ENCODE measurements around the gene KIAA1614.
"Not testable (repeated sequence)": the region's sequence is repeated elsewhere in the genome, so short reads cannot be mapped to it uniquely, and the experiment has no call there.

KIAA1614 gene

DNA sequence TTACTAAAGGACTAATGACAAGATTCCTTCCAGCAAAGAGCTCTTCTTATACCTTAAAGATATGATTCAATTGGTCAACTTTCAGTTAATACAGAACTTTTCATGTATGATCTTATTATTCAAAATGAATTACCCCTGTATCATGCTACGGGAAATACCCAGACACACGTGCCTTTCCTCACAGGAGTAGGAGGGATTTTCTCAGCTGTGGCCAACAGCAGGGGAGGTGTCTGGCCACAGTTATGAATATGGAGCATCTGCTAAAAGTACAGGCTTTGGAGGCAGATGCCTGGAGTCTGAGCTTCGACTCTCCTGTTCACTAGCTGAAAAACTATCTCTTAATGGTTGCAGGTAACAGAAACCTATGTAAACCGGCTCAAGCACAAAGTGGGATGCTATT is 53.6 kb downstream of the KIAA1614 start:
- no peak for DNase-seq

DNA sequence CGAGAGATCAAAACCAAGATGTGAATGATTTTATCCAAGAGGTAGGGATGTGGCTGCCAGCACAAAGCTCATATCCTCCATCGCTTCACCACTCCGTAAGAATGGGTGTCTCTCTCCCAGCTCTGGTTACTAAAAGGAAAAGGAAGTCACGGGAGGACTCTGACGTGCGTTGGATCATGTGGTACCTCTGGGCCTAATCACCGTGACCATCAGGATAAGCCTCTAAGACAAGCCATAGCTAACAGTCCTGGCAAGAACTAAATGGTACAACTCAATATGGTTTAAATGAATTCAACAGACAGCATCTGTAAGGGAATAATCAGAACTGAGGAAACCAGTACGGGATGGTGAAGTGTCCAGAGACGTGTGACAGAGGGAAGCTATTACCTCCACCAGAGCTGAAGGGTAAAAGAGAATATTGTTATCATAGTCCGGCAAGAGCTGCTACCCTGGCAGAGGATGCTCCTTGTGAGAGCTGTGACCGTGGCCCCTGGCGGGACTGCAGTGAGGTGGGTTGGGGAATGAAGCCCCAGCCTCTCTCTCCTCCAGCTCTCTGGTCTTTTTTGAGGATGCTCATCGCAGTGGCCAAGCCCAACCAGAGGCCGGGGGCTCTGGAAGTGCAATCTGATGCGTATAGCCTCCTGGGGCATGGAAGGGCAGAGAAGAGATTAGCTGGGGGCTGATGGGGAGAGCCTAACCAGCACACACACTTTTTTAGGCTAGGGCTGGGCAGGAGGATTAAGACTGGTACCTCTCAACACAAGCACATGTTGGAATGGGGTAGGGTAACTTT is 54.2 kb downstream of the KIAA1614 start:
- DNase-seq = no peak

DNA sequence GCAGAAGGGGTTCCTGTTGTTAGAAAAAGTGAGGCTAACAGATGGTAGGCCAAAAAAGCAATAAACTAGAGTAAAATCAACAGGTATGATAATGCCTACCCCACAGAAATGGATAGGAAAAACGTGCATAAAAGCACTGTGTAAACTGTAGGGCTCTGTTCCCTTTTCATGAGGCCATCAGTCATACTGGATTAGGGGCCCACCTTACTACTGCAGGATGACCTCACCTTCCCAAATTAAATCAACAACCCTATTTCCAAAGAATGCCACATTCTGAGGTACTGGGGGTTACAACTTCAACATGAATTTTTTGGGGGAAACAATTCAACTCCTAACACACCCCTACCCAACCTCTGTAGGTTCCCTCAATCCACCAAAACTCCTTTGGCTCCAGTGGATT is 54.9 kb downstream of the KIAA1614 start:
- no peak for DNase-seq

DNA sequence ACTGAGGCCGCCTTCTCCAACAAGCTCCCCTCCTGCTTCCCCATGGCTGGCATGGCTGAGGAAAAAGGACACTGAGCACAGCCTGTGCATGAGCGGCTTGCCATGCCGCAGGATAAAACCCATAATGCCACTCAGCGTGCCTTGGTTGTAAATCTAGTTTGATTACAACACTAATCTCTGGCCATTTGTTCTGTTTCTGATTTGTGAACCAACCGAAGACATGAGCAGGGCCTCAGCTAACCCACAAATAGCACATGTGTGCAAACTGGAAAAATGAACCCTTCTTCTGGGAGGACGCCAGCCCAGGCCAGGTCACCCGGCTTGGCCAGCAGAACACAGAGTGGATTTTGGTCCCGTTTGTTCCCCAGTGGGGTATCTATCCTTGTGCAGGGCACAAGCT is 56.1 kb downstream of the KIAA1614 start:
- DNase-seq = not testable (repeated sequence)

DNA sequence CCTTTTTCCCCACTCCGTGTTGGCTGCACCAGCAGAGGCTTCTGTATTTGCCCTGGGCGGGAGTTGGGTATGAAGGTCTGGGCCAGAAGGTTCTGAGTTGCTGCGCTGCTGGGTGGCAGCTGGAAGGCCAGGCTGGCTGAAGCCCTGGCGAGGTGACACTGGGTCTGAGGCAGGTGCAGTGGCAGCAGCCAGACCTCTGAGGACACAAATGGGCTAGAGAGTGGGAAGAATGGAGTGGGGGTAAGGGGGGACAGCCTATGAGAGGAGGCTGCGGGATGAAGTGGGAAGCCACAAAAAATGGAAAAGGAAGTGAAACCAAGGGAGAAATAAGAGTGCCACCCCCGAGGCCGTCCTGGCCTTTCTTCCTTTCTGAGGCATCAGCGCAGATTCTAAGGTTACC is 56.7 kb downstream of the KIAA1614 start:
- DNase-seq = no peak

DNA sequence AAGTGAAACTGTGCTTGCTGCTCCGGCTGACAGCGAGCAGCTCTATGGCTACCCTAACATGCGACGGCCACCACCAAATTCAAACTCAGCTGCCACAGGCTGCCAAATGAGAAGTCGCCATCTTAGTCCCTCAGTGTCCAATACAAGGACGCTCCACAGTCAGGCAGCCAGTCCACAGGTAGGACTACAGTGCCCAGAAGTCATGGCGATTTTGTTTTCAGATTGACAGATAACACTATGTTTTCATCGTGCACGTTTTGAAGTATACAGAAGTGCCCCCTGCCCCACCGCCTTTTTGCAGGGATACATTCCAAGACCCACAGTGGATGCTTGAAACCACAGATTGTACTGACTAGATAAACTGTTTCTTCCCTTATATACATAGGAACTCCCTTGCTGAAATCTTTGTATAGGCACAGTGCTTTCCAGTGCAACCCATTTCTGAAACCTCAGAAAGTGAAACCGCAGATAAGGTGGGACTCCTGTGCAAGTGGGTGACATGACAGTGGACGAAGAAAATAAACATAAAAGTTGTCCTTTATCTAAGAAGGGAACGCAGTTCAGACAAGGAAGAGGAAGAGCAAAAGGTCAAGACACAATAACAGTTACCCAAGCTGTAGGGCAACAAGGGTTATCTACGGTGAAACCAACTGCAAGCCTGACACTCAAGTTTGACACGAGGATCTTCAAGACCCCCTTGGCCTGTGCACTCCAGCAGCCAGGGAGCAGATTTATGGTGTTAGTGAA is 57.8 kb downstream of the KIAA1614 start:
- no peak for DNase-seq

DNA sequence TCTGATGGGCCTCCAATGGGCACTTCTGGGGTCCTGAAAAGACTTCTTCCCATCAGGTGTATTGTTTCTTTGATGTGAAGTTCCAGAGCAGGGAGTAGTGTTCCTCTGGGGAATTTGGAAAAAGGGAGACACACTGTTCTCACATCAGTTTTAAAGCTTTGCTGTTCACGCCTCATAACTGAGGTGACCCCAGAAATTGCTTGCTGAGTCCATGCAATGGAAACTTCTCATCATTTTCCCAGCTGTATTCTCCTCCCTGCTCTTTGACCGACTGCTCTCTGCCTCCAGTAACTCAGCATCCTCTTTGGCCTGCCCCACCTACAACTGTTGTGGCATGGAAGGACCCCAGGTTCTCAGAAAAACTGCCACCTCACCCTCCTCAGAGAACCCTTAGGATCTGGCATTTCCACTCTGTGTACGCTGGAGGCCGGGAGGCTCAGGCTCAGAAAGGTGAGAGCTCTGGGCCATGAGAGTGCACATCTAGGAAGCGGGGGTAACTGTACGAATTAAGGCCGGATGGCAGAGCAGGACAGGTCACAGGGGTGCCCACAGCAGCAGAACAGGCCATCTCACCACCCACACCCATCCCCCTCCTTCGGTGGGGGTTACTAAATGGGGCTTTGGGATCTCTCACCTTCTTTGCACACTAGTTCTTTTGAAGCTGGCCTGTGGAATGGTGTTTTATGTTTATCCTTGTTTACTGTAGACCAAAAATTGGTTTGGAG is 58.7 kb downstream of the KIAA1614 start:
- no peak for DNase-seq

DNA sequence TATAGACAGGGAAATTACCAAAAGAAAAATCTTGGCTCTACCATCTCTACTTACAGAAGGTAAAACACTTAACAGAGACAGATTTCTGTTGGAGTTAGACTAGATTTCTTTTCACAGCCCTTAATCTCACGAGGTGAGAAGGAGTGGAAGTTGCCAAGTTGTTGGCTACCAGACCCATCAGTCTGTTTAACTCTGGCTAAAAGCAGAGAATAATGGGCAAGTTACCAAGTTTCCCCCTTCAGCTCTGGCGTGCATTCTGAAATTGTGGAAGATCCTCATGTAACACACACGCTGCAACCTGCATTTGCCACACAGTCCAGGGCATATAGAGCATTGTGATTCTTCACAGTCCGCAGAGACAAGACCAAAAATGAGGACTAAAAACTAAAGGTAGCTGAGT is 60.7 kb downstream of the KIAA1614 start:
- DNase-seq = no peak

DNA sequence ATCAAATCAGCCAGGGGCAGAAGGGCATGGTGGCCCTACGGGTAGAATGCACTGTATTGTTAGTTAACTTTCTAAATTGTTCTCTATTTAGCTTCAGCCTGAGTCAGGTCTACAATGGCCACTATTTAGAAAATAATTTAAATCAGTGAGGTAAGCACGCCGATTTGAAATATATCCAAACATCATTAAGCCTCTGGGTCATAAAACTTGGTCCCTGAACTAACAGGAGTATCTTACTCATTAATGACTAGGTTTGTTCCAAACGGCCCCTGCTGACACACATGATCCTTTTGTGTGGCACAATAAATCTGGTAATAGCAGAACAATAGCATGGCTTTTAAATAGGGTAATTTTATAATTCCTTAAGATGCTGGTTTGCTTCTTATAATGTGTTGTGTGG is 61.5 kb downstream of the KIAA1614 start:
- DNase-seq = no peak

DNA sequence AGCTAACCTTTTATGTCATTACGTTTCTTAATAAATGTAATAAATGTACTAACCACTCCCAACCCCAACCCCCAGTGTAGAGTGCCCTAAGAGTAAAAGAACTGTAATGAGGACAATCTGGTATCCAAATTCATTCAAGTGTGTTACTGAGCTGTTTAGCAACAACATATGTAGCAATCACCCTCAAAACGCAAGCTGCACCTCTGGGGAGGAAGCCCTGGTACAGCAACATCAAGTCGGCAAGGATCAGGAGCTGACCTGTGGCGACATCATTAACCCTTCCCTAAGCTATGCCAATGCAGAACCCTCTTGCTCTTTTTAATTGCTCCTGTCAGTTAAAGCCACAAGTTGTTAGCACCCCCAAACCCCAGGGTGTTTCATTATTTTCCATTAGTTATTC is 62.9 kb downstream of the KIAA1614 start:
- DNase-seq = no peak

DNA sequence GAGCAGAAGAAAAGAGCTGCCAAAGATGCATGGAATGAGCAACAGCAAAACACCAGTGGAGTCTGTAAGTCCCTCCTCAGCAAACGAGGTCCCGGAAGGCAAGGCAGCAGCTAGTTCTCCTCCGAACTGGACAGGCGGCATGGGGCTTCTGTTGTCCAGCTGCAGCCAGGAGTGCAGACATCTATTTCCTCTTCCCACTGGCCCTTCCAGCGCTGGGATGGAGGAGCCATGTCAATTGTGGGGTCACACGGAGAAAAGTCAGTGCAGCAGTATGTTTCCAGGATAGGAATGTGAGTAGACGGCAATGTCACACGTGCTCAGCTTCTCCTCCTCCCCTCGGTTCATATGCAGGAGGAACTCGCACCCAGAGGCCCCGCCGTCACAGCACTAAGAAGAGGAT is 63.5 kb downstream of the KIAA1614 start:
- no peak for DNase-seq

DNA sequence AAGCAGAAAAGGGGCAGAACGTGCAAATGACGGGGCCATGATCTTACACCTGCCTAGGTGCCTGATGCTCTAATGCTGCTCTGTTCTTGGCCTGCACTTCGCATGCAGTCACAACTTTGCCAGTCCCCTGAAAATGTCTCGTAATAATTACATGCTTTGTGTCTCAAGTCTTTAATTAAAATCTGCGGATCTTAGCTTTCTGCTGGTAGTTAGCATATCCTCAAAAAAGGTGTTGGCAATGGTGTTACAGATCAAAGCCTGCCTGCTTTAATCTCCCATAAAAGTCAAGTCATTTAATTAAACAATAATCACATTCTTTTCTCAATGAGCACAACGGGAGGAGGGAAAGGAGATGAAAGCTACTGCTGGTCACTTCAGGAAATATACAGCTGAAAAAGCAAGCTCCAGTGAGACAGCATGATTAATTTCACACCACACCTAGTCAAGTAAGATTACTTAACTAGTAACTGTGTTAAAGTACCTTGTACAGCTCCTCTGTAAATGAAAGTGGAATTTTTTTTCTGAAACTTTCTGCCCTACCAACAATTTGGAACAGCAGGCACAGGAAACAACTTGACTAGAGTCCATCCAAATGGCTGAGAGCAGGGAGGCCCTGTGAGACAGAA is 64.1 kb downstream of the KIAA1614 start:
- DNase-seq = no peak

DNA sequence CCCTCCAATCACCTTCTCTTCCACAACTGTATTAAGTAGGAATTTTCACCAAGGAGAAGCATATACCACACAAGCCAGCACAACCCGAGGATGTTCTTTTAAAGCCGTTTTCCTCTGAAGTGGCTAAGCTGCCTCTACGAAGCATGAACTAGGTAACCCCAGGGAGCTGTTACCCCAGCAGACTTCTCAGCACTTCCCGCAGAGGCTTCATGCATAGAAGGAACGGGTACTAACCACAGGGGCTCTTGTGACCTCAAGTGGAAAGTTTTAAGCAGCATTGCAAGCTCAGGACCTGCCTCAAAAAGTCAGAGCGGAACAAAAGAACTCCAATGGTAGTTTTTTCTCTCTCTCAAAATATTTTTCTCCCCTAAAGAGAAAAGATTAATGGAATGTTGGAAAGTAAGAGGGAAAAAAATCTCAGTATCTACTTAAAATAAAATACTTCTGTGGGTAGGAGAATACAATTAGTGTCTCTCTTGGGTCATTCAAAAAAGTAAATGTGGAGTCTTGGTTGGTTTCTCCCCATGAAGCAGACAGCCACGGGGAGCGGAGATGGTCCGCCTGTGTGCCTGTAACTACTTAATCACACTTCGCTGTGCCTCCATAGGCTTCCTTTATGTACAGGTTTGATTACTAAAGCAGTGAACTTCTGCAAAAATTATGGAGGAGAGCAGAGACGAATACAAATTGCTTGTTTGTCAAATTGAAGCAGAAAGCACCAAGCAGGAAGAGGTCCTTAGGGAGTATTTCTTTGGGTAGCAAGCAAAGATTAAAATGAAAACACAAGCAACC is 69.1 kb downstream of the KIAA1614 start:
- no peak for DNase-seq

DNA sequence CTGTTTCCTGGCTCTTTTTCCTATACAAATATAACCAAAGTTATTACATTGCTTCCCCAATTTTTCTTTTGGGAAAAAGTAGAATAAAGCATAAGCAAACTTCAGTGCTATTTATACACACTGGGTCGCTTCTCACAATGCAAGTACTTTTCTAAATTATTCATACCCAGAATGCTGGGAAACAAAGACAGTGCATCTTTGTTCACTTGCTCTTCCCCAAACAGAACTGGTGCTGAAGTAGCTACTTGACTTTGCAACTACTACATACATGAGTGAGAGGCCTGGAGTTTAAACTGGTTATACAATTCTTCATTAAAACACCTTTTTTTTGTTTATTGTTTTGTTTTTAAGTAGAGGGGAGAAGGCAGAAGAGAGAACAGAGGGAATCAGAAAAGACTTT is 69.7 kb downstream of the KIAA1614 start:
- DNase-seq = no peak

DNA sequence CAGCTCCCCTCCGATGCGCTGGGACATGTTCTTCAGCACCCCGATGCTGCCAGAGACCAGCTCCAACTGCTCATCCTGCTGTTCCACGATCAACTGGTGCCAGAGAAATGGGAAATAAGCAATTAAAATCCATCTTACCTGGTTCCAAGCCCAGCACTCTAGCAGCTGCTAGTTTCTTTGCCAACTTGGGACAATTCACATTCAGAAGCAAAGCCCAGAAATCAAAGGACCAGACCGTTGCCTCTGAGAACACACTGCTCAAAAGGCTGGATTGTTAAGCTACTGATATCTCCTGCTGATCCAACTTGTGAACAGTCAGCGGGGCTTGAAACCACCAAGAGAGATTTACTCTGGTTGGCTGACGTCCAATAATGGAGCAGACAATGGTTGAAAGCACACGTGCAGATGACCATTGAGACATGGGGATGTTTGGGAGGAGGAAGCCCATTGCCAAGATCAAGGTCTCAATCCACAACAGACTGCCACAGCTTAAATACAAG is 75.6 kb downstream of the KIAA1614 start:
- no peak for DNase-seq

DNA sequence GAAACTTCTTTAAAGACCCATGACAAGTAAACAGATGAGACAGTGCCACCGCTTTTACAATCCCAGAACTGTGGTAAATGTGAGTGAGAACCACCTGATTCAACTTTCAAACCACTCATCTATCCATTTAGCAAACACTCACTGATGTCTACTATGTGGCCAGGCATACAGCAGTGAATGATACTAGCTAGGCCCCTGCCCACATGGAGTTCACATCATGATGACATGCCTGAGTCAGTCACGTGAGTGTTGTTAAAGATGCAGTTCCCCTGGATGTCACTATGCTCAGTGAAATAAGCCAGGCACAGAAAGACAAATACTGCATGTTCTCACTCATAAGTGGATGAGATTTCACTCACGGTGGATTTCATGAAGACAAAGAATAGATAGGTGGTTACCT is 81.6 kb downstream of the KIAA1614 start:
- DNase-seq = no peak

DNA sequence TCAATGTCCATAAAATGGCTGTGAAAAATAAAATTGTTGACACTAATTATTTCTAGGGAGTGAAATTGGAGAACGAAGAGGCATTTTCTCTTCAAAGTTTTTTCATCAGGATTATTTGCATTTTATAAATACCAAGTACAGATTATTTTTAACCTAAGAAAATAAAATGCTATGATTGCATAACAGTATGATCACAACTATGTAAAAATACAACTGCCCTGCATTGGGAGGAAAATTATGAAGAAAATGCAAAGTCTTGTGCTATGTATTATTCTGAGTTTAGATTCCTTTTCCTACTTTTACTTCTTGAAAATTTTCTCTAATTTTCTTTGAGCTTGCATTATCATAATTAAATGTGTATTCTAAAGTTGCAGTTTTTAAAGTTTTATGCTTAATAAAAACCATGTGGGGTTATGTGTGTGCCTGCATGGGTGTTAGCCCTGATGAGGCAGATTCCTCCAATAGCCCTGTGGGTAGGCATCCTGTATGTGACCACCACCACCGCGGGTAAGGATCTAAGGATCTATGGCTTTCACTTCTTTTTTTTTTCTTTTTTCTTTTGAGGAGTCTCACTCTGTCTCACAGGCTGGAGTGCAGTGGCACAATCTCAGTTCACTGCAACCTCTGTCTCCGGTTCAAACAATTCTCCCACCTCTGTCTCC is 85.3 kb downstream of the KIAA1614 start:
- DNase-seq = no peak

Data from cortex of kidney (tissue), 1 donor.